ENCODE measurements around the gene LIN37. TPM values are rescaled to one million over a fixed set of nuclear protein-coding genes. Genes with fewer than 3 reads are reported as not detected.

LIN37 gene
- total RNA-seq, 6 experiments from 2014 or later = 3.2 to 8.2 (median 4.9) TPM

DNA sequence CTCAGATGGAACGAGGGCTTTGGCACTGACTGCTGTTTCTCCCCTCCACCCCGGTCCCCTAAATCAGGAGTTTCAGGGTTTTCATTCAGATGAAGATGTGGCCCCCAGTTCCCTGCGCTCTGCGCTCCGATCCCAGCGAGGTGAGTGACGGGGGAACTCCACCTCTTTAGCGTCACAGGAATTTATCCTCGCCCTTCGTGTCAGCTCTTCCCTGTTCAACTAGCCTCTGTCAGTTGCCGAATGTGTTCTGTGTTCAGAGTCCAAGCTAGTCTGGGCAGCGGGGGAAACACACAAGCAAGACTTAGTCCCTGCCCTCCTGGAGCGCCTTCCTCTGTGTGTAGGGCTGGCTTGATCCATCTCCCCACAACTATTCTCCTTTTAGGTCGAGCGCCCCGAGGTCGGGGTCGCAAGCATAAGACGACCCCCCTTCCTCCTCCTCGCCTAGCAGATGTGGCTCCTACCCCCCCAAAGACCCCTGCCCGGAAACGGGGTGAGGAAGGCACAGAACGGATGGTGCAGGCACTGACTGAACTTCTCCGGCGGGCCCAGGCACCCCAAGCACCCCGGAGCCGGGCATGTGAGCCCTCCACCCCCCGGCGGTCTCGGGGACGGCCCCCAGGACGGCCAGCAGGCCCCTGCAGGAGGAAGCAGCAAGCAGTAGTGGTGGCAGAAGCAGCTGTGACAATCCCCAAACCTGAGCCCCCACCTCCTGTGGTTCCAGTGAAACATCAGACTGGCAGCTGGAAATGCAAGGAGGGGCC, 28.8 kb upstream of the LIN37 start:
- DNase-seq (peak; percentile 24 to 61 (median 56)), ATAC-seq (no peak)
- Histone ChIP-seq H3K9me3 (no peaks in the 10 kb centered on the region), H3K36me3 (peaks cover 0 to 33% (median 18%) of the 10 kb centered on the region in 4 donors), H3K27ac (peak overlapping the region in 1 of 3 donors; percentile 91), H3K4me1 (peaks cover 0 to 21% (median 6%) of the 10 kb centered on the region in 4 donors), H3K4me3 (peak overlapping the region in 2 of 3 donors; percentile 79 to 92), H3K27me3 (no peaks in the 10 kb centered on the region)
- intact Hi-C loops (cut with DNase I) = no loop called here
- no peak for TF ChIP-seq CTCF (IDR thresholded peaks at IDR 0.05)
- peak; percentile 27 for TF ChIP-seq POLR2A (IDR thresholded peaks at IDR 0.05)
- WGBS (ENCODE audit: insufficient coverage, low coverage, low lambda C conversion rate, missing lambda C conversion rate) = 58% methylated on average over 13 of the region's 32 CpGs

GRCh38 chr19:35720163-35720524, 28.2 kb upstream of the LIN37 start:
- ATAC-seq = no peak
- TF ChIP-seq POLR2A (IDR thresholded peaks at IDR 0.05) (no peak), CTCF (IDR thresholded peaks at IDR 0.05) (no peak)
- Histone ChIP-seq H3K4me3 (no peak overlapping the region), H3K36me3 (peaks cover 0 to 38% (median 24%) of the 10 kb centered on the region in 4 donors), H3K4me1 (peaks cover 0 to 21% (median 6%) of the 10 kb centered on the region in 4 donors), H3K27ac (no peak overlapping the region), H3K9me3 (no peaks in the 10 kb centered on the region), H3K27me3 (no peaks in the 10 kb centered on the region)
- intact Hi-C loops (cut with DNase I) = no loop called here
- peak in 1 of 3 donors; percentile 21 for DNase-seq
- 90% methylated on average over 9 of the region's 9 CpGs for WGBS (ENCODE audit: insufficient coverage, low coverage, low lambda C conversion rate, missing lambda C conversion rate)

- 94% methylated on average over 11 of the region's 17 CpGs for WGBS (ENCODE audit: insufficient coverage, low coverage, low lambda C conversion rate, missing lambda C conversion rate)
- intact Hi-C loops (cut with DNase I) = no loop called here
- no peaks in the 10 kb centered on the region for H3K9me3 ChIP-seq
- H3K36me3 ChIP-seq = peaks cover 0 to 43% (median 29%) of the 10 kb centered on the region in 4 donors
- peaks cover 0 to 18% (median 6%) of the 10 kb centered on the region in 4 donors for H3K4me1 ChIP-seq
- no peak overlapping the region for H3K4me3 ChIP-seq
- ATAC-seq (no peak), DNase-seq (peak; percentile 17 to 55 (median 50))
- TF ChIP-seq POLR2A (IDR thresholded peaks at IDR 0.05) (no peak), CTCF (IDR thresholded peaks at IDR 0.05) (no peak)
- H3K27me3 ChIP-seq = no peaks in the 10 kb centered on the region
- H3K27ac ChIP-seq = no peak overlapping the region
Observed at GRCh38 chr19:35720648-35721047, 27.7 kb upstream of the LIN37 start.

- DNase-seq (peak in 1 of 3 donors; percentile 13), ATAC-seq (no peak)
- H3K4me1 ChIP-seq = peaks cover 0 to 13% (median 2%) of the 10 kb centered on the region in 4 donors
- intact Hi-C loops (cut with DNase I) = no loop called here
- H3K36me3 ChIP-seq = peaks cover 0 to 51% (median 36%) of the 10 kb centered on the region in 4 donors
- no peak overlapping the region for H3K4me3 ChIP-seq
- H3K27me3 ChIP-seq = no peaks in the 10 kb centered on the region
- 97% methylated on average over 6 of the region's 16 CpGs for WGBS (ENCODE audit: insufficient coverage, low coverage, low lambda C conversion rate, missing lambda C conversion rate)
- H3K9me3 ChIP-seq = no peaks in the 10 kb centered on the region
- TF ChIP-seq POLR2A (IDR thresholded peaks at IDR 0.05) = no peak
- no peak for TF ChIP-seq CTCF (IDR thresholded peaks at IDR 0.05)
- H3K27ac ChIP-seq = no peak overlapping the region
Observed at GRCh38 chr19:35721374-35721773, 27.0 kb upstream of the LIN37 start.

Measured in right lobe of liver (tissue), 6 donors.